MM.1S (cell line): Measurements from ENCODE around the gene MUTYH.

Experiments
- EZH2 ChIP-seq: fragments of 300-600 bp; sonication (generic); optimal IDR thresholded peaks from 2 replicates; pipeline ENCODE3; 2017; ENCODE audit warnings: low read depth, mild to moderate bottlenecking, antibody characterized with exemption, low read length, mixed read lengths
- EZH2phosphoT487 ChIP-seq: fragments of 300-600 bp; sonication (generic); IDR thresholded peaks from 2 replicates; pipeline ENCODE4 v1.6.1; 2018; ENCODE audit warnings: antibody characterized with exemption, low read length
- TF ChIP-seq, protein P1 (sequence below): fragments of 300-600 bp; sonication (generic); IDR thresholded peaks from 2 replicates; pipeline ENCODE4 v1.5.1; 2016; ENCODE audit warnings: antibody characterized with exemption, low read length, mixed read lengths

- no peak for TF ChIP-seq EZH2
- TF ChIP-seq, protein P1, sequence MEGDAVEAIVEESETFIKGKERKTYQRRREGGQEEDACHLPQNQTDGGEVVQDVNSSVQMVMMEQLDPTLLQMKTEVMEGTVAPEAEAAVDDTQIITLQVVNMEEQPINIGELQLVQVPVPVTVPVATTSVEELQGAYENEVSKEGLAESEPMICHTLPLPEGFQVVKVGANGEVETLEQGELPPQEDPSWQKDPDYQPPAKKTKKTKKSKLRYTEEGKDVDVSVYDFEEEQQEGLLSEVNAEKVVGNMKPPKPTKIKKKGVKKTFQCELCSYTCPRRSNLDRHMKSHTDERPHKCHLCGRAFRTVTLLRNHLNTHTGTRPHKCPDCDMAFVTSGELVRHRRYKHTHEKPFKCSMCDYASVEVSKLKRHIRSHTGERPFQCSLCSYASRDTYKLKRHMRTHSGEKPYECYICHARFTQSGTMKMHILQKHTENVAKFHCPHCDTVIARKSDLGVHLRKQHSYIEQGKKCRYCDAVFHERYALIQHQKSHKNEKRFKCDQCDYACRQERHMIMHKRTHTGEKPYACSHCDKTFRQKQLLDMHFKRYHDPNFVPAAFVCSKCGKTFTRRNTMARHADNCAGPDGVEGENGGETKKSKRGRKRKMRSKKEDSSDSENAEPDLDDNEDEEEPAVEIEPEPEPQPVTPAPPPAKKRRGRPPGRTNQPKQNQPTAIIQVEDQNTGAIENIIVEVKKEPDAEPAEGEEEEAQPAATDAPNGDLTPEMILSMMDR: no peak
- no peak for TF ChIP-seq EZH2phosphoT487
These were observed 7.9 kb downstream of the MUTYH start for GRCh38 chr1:45332346-45332720.
